ENCODE results near the gene RAP1GAP2.

DNA sequence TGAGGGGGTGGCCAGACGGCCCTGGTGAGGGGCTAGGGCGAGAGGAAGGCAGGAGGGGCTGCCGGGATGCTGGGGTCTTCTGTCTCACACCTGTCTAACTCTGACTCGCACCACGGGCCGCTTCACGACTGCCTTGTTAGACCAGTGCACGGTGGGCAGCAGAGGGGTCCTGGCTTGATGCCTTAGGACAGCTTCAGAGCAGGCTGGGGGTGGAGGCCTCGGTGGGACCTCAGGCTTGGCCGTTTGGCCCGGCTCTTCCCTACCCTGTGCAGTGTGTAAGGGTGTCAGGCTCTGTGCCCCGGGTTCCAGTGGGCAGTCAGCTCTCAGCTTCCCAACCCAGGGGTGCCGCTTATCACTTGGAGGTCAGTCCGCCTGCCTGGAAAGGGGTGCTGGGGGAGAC is 166.5 kb downstream of the RAP1GAP2 start:
- TF ChIP-seq, protein P1, sequence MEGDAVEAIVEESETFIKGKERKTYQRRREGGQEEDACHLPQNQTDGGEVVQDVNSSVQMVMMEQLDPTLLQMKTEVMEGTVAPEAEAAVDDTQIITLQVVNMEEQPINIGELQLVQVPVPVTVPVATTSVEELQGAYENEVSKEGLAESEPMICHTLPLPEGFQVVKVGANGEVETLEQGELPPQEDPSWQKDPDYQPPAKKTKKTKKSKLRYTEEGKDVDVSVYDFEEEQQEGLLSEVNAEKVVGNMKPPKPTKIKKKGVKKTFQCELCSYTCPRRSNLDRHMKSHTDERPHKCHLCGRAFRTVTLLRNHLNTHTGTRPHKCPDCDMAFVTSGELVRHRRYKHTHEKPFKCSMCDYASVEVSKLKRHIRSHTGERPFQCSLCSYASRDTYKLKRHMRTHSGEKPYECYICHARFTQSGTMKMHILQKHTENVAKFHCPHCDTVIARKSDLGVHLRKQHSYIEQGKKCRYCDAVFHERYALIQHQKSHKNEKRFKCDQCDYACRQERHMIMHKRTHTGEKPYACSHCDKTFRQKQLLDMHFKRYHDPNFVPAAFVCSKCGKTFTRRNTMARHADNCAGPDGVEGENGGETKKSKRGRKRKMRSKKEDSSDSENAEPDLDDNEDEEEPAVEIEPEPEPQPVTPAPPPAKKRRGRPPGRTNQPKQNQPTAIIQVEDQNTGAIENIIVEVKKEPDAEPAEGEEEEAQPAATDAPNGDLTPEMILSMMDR (IDR thresholded peaks at IDR 0.05 in 8 of 11, conservative IDR thresholded peaks at IDR 0.05 in 3 of 11) = no peak
- no peak for TF ChIP-seq POLR2AphosphoS5 (IDR thresholded peaks at IDR 0.05)

All from spleen (tissue), 7 donors.